GM12878 (cell line): ENCODE results near the gene KCNQ1.

Experiments
- ATF7 ChIP-seq: fragments of 450-650 bp; IDR thresholded peaks from 2 replicates; pipeline ENCODE4 v1.6.1; 2016; ENCODE audit warnings: low read depth, mild to moderate bottlenecking
- CBFB ChIP-seq: IDR thresholded peaks from 2 replicates; pipeline ENCODE4 v1.6.1; 2016; ENCODE audit warnings: antibody characterized with exemption, low read depth
- CTCF ChIP-seq, 3 experiments: IDR thresholded peaks in 2 of 3; conservative IDR thresholded peaks in 1 of 3; 2 replicates each; pipeline ENCODE4 v1.5.1; 2011; ENCODE audit warnings: low read depth in 3 of 3, low read length in 3 of 3, mild to moderate bottlenecking in 3 of 3, control low read depth in 2 of 3, moderate library complexity in 2 of 3, inconsistent platforms in 1 of 3, mixed read lengths in 1 of 3; ENCODE audit not compliant: control insufficient read depth in 2 of 3, insufficient read depth in 1 of 3; ENCODE audit errors: extremely low read depth in 1 of 3
- GABPA ChIP-seq: IDR thresholded peaks from 2 replicates; pipeline ENCODE4 v1.6.1; 2014; ENCODE audit warnings: antibody characterized with exemption, low read depth, mild to moderate bottlenecking, inconsistent platforms
- NFIC ChIP-seq: IDR thresholded peaks from 2 replicates; pipeline ENCODE4 v1.6.1; 2012; ENCODE audit warnings: low read depth, mild to moderate bottlenecking, inconsistent platforms, low read length, moderate library complexity
- NR2F1 ChIP-seq: fragments of 450-650 bp; conservative IDR thresholded peaks from 2 replicates; pipeline ENCODE4 v1.6.1; 2017; ENCODE audit warnings: mild to moderate bottlenecking
- POLR2A ChIP-seq: IDR thresholded peaks from 2 replicates; pipeline ENCODE4 v1.6.1; 2011; ENCODE audit warnings: low read depth, mild to moderate bottlenecking, low read length
- RAD51 ChIP-seq: fragments of 450-650 bp; IDR thresholded peaks from 2 replicates; pipeline ENCODE4 v1.6.1; 2016; ENCODE audit warnings: moderate library complexity, mild to moderate bottlenecking, inconsistent platforms
- RBBP5 ChIP-seq: fragments of 200-600 bp; sonication (generic); conservative IDR thresholded peaks from 2 replicates; pipeline ENCODE4 v1.6.1; 2016
- RELB ChIP-seq: fragments of 450-650 bp; IDR thresholded peaks from 2 replicates; pipeline ENCODE4 v1.6.1; 2017; ENCODE audit warnings: low read depth, mild to moderate bottlenecking, moderate library complexity
- SIN3A ChIP-seq: IDR thresholded peaks from 2 replicates; pipeline ENCODE4 v1.6.1; 2012; ENCODE audit warnings: low read depth, low read length, improper control_type of control experiment
- ZNF274 ChIP-seq: IDR thresholded peaks from one replicate; pipeline ENCODE4 v1.8.0; 2011; ENCODE audit not compliant: insufficient read length, insufficient read depth

- no peak for TF ChIP-seq RELB
- TF ChIP-seq RAD51: no peak
- TF ChIP-seq ZNF274: no peak
- no peak for TF ChIP-seq RBBP5
- no peak for TF ChIP-seq POLR2A
- no peak for TF ChIP-seq GABPA
- no peak for TF ChIP-seq NR2F1
- no peak for TF ChIP-seq CBFB
- TF ChIP-seq NFIC: no peak
- TF ChIP-seq SIN3A: no peak
- TF ChIP-seq CTCF (IDR thresholded peaks at IDR 0.05 in 2 of 3, conservative IDR thresholded peaks at IDR 0.05 in 1 of 3; ENCODE audit: control insufficient read depth in 2 of 3, extremely low read depth in 1 of 3, insufficient read depth in 1 of 3, low read depth in 3 of 3, low read length in 3 of 3): no peak
- TF ChIP-seq ATF7: no peak
Observed at GRCh38 chr11:2433106-2433925, 11.5 kb upstream of the KCNQ1 start.
